Stimulated activated CD8-positive, alpha-beta memory T cell treated with anti-CD3 and anti-CD28 coated beads, Interleukin-2, amount 100 ng/mL, for 48 hours (primary cell): ENCODE data around the gene RAB31.

Experiments used
- DNase-seq, 2 donors: peaks; one replicate each; pipeline ENCODE4 v3.0.0-alpha.2; 2020; ENCODE audit warnings: low read depth in 2 of 2

Gene RAB31

DNA sequence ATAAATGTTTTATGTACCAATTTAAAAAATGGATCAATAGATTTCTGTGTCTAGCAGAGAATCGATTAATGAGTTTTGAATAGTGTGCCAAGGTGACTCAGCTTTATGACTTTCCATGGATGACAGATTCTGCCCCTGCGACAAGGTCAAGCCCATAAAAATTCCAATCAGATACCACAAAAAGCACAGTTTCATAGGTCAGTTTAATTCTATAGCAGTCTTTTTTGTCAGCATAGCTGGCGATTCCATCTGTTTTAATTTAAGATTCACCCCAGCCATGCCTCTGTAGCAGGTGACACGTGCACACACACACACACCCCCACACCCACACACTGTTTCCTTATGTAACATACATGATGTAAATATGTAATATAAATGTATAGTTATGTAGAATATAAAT is 28.9 kb downstream of the RAB31 start:
- no peak for DNase-seq

DNA sequence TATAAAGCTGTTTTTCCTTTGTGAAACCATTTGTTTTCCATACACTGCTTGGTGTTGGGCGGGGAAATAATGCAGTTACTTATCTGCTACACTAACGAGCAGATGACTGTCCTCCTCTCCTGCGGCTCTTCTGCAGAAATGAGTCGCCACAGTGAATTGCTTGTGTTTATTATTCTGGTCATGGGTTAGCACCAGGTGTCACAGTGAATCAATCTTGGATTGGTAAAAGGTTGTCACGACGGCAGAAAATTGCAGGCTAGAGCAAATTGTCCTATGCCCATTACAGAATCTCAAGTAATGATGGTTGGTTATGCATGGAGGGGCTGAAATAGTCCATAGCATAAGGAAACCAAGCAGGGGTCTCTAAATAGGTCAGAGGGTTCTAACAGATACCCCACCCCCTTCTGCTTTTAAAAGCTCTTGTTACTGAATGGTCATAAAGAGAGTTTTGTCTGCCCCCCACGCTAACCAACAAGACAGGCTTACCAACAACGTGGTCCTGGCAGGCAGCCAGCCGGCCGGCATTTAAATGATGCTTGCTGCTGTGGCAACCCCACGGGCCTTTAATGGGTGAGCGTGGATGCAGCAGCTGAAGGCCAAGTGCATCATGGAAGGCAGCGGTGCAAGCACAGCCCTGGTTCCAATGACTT is 29.5 kb downstream of the RAB31 start:
- no peak for DNase-seq

- DNase-seq = no peak
Observed at GRCh38 chr18:9738266-9738969, 30.3 kb downstream of the RAB31 start.

- DNase-seq = no peak
Observed at GRCh38 chr18:9739516-9739915, 31.4 kb downstream of the RAB31 start.

DNA sequence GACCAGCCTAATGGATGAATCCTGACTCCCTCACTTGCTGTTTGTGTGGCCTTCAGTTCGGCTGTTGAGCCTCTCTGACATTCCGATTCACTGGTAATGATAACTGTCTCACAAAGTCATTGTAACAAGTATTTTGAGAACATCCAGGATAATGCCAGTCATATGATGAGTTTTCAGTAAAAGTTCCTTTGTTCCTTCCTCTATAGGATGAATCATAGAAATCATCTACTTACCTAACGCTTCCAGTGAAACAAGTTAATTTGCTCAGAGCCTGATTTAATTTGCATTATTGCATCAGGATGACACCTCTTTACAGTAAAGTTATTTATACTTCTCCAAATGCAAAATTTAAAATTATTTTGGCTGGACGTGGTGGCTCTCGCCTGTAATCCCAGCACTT is 32.0 kb downstream of the RAB31 start:
- no peak for DNase-seq

DNA sequence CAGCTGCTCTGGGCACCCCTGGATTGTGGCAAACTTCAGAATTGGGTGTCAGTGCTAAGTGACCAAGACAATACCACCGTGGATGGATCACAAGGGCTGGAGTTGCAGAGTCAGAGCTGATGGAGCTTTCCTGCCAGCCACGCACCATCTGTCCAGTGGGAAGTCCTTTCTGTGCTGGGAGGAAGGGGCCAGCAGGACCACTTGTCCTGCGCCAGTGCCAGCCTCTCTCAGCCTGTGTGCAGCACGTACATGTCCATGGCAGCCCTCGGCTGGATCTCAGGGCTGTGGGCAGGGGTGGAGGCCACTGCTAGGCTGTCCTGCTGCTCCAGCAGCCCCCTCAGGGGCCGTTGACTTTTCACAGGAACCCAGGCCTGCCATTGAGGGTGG is 33.3 kb downstream of the RAB31 start:
- DNase-seq = no peak

DNA sequence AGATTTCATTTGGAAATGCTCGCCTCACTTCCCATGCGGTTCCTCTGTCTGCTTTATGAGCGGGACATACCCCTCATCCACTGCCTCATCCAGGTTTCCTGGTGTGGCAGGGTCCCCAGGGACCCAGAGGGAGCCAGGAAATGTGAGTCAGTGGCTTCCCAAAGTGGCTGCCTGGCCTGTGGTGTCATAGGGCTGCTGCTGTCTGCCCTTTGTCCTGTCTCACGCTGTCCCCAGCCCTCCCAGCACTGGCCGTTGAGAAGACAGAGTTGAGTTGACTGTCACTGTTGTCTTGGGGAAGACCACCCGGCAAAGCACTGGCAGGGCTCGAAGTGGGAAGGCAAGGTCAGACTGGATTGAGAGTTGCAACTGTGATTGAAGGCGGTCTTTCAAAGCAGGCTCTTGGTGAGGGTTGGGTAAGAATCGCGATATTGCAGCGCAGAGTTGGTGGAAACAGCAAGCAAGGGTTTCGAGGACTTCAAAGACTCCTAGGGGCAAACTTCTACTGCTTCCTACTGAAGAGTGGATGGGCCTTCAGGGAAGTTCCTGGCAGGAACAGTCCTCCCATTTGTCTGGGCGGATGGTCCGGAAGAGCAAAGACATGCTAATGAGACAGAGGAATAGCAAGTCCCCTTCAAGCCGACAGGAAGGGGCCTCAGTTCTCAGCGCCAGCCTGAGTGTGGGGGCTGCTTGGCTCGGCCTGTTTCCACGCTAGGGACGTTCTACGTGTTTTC is 33.9 kb downstream of the RAB31 start:
- DNase-seq = no peak

- no peak for DNase-seq
Observed at GRCh38 chr18:9742524-9743131, 34.5 kb downstream of the RAB31 start.

DNA sequence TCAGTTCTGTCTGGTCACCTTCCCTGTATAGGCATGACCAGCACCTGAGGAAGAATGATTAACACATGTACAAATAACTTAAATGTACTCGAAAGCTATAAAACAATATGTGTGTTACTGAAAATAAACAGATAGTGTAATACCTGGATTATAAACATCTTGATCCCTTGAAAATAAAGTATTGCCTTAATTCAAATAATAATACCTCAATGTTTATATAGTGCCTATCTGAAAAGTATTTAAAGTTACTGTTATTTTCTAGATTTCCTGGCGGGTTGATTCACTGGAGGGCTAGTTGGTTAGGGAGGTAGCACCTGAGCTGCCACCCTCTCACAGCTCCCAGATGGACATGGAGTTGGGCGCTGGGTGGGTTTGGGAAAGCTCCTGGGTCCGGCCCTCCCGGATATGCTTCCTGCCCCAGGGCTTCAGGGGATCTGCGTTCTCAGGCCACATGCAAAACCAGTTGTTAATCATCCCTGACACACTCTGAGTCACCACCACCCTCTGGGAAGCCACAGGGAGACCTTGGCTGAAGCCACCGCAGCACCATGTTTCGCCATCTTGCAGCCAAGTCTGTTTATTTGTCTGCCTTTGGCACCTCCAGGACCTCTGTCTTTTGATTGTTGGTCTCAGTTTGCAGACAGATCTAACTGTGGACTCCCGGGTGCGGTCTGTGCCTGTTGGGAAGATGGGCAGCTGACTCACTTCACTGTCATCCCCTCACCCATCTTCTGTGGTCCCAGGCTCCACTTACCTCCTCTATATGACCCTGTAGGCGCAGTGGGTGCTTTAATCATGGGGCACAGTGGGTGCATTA is 35.3 kb downstream of the RAB31 start:
- no peak for DNase-seq

DNA sequence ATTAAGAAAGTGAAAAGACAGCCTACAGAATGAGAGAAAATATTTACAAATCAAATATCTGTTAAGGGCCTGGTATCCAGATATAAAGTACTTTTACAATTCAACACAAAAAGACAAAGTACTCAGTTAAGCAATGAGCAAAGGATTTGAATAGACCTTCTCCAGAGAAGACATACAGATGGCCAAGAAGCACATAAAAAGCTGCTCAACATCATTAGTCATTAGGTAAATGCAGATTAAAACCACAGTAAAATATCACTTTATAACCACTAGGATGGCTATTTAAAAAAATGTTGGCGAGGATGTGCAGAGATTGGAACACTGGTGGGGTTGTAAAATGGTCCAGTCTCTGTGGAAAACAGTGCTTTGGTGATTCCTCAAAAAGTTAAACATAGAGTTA is 38.9 kb downstream of the RAB31 start:
- DNase-seq = no peak

- DNase-seq = no peak
Observed at GRCh38 chr18:9749611-9750010, 41.5 kb downstream of the RAB31 start.

DNA sequence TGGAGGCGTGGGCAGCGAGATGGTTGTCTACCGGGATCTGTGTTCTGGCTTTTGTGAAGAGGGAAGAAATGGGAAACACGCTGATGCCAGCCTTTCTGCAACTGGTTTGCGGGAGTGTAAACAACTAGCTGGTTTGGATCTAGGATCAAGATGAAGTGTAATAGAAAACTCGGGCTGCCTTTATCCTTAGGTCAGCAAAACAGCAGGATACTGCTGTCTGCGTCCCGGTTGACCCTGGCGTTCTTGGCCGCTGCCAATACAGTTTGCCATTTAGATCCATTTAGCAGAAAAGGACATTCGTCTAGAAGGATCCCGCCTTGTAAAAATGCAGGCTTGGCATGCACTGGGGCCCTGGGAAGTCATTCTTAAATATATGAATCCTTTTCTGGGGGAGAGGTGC is 42.0 kb downstream of the RAB31 start:
- DNase-seq = no peak

DNA sequence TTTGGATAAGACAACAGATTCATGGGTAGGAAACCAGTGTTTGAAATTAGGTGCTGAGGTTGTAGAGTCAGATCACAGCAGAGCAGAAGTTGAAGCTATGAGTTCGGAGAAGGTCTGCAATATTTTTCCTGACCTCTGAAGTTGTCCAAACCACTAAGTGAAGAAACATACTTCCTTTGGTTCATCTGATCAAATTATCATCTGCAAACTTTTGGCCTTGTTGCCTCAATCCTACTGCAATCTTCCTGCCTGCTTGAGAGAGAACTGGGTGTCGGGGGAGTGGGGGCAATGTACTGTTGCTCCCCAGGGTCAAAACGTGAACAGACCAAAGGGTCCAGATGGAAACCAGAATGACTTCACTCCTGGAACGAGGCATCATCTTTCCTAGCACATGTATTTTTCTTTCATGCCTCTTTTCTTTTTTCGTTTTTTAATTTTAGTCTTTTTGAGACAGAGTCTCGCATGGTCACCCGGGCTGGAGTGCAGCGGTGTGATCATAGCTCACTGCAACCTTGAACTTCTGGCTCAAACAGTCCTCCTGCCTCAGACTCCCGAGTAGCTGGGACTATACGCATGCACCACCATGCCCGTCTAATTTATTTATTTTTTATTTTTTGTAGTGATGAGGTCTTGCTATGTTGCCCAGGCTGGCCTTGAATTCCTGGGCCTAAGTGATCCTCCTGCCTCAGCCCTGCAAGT is 42.7 kb downstream of the RAB31 start:
- no peak for DNase-seq

- no peak for DNase-seq
Observed at GRCh38 chr18:9751371-9752031, 43.4 kb downstream of the RAB31 start.

DNA sequence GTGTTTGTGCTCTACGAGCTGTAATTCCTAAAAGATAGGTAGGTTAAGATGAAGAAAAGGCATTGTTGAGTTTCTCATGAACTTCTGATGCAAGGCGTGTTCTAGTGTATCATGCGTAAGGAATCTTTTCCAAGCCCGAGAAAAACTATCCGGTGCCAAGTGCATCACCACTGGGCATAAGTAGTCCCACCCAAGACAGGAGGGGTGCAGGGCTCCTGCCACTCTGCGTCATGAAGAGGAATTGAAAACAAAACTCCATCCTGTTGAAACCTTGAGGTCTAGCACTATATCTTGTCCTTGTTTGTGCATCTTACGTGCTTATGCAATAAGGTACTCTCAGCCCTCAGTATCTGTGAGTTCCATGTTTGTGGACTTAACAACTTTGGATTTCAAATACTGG is 45.7 kb downstream of the RAB31 start:
- no peak for DNase-seq

- DNase-seq = no peak
Observed at GRCh38 chr18:9755110-9755509, 47.0 kb downstream of the RAB31 start.

DNA sequence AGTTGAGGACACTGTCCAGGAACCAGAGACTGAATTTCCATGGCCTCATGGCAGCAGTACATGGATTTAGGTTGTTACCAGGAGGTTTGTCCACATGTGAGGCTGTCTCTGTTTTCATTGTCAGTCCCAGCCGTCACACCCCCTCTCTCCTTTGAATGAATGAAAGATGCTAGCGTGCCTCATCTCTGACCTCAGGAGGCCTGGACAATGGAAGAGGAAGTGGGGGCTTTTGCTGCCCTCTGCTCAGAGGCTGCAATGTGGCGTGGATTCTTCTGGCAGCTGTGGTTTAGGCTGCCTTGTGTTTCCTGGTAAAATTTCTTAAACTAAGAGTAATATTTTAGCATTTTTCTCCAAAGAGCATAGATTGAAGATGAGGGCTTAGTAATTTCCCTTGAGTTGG is 47.5 kb downstream of the RAB31 start:
- no peak for DNase-seq

- DNase-seq = no peak
Observed at GRCh38 chr18:9756271-9756932, 48.3 kb downstream of the RAB31 start.

GRCh38 chr18:9756933-9757470 is 48.9 kb downstream of the RAB31 start:
- no peak for DNase-seq
